GM12891 (cell line): ENCODE results near the gene LMO7. TPM values are rescaled to one million over a fixed set of nuclear protein-coding genes. Genes with fewer than 3 reads are reported as not detected.

Experiments used
- DNase-seq: peaks from one replicate; pipeline ENCODE4 v3.0.0; 2011; ENCODE audit warnings: low spot score; ENCODE audit not compliant: insufficient read length
- FAIRE-seq: peaks from 2 replicates; lab custom pipeline; 2011; peaks lifted over from hg19 to GRCh38; lab: Jason Lieb, UNC
- PAX5 ChIP-seq: IDR thresholded peaks from 2 replicates; pipeline ENCODE4 v1.6.1; 2011; ENCODE audit warnings: low read length, moderate library complexity, mild to moderate bottlenecking; ENCODE audit not compliant: insufficient read depth, severe bottlenecking
- POLR2A ChIP-seq: IDR thresholded peaks from 2 replicates; pipeline ENCODE4 v1.6.1; 2011; ENCODE audit warnings: low read depth, low read length, control low read depth
- POLR2AphosphoS5 ChIP-seq: IDR thresholded peaks from 2 replicates; pipeline ENCODE4 v1.6.1; 2011; ENCODE audit warnings: low read depth, low read length, control low read depth
- POU2F2 ChIP-seq: IDR thresholded peaks from 2 replicates; pipeline ENCODE4 v1.6.1; 2011; ENCODE audit warnings: low read depth, mild to moderate bottlenecking, control low read depth, low read length, moderate library complexity
- SPI1 ChIP-seq: IDR thresholded peaks from 2 replicates; pipeline ENCODE4 v1.6.1; 2011; ENCODE audit warnings: low read depth, low read length, control low read depth
- TAF1 ChIP-seq: IDR thresholded peaks from 2 replicates; pipeline ENCODE4 v1.6.1; 2011; ENCODE audit warnings: low read depth, low read length, control low read depth
- polyA plus RNA-seq: library from polyadenylated mRNA; unstranded; fragments of >200 nt; gene quantifications from one replicate; pipeline ENCODE4 v1.2.1, GENCODE V29; 2012; ENCODE audit warnings: low read depth, missing spikeins, inconsistent platforms; ENCODE audit not compliant: missing spikeins

The LMO7 gene
- polyA plus RNA-seq, result 84.3 TPM

DNA sequence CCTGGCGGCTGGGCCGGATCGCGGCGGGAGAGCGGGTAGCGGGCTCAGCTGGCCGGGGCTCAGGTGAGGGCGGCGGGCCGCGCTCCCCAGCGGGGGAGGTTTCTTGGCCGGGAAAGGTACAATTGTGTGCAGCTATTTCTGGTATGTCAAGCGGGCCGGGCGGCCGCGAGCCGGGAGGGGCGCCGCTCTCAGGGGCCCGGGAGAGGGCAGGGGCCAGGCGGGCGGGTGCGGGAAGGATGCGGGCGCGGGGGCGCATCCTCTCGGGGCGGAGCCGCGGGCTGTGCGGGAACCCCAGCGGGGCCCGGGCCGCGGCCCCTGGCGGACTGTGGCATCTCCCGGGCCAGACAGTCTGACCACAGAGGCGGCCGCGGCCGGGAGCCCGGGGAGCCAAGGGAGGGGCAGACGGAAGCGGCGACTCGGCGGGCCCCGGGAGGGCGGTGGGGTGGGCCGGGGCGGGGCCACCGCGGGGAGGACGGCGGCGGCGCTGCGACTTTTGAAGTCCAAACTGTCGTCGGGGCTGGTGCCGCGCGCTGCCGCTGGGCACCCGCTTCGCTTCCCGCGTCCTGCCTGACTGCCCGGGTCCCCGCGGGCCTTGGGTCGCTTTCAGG is at the start of gene LMO7:
LMO7 (plus strand) TSS at position 503 of the 608 bp plus-strand sequence. CDS start 328 bp downstream, outside the sequence.
- FAIRE-seq (peak; percentile 51), DNase-seq (peak; percentile 68)

GRCh38 chr13:75587679-75588078 is 48.5 kb upstream of the LMO7 start:
- DNase-seq (no peak), FAIRE-seq (peak; percentile 41)
- TF ChIP-seq POLR2A (no peak), POU2F2 (no peak), TAF1 (no peak), PAX5 (no peak), POLR2AphosphoS5 (no peak), SPI1 (no peak)

More for the DNA sequence above, at the start of gene LMO7:
- no peak for TF ChIP-seq POU2F2
- TF ChIP-seq POLR2AphosphoS5, result peak; percentile 34; the same call in 1 of the 2 replicates
- no peak for TF ChIP-seq PAX5
- no peak for TF ChIP-seq POLR2A
- TF ChIP-seq SPI1, result no peak

GRCh38 chr13:75596657-75597182 is 39.4 kb upstream of the LMO7 start:
- DNase-seq, result no peak
- TF ChIP-seq PAX5 (no peak), TAF1 (no peak), POLR2A (no peak)
- no peak for FAIRE-seq

GRCh38 chr13:75600371-75600770 is 35.8 kb upstream of the LMO7 start:
- DNase-seq (no peak), FAIRE-seq (no peak)
- TF ChIP-seq PAX5, result no peak
- TF ChIP-seq POLR2AphosphoS5, result no peak
- no peak for TF ChIP-seq TAF1
- no peak for TF ChIP-seq POU2F2
- no peak for TF ChIP-seq SPI1
- TF ChIP-seq POLR2A, result no peak

- TF ChIP-seq POLR2AphosphoS5 (no peak), PAX5 (no peak), POLR2A (no peak)
- no peak for DNase-seq
- FAIRE-seq, result no peak
These were observed 33.1 kb upstream of the LMO7 start for GRCh38 chr13:75603038-75603437.

DNA sequence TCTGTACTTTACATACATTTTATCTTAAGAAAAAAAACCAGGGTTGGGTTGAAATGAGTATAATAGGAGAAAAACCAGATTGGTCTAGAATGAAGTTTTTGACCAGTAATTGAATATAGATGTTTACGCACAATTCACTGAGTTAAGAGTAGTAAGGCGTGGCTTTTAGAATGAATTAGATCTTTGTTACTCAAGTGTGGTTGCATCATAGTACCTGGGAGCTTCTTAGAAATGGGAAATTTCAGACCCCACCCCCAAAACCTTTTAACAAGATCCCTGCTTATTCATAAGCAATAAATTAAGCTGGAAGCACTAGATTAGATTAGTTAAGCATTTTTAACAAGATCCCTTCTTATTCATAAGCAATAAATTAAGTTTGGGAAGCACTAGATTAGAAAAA is 28.7 kb upstream of the LMO7 start:
- no peak for DNase-seq
- FAIRE-seq, result no peak
- no peak for TF ChIP-seq SPI1
- no peak for TF ChIP-seq TAF1
- no peak for TF ChIP-seq PAX5
- no peak for TF ChIP-seq POU2F2
- TF ChIP-seq POLR2AphosphoS5, result no peak
- no peak for TF ChIP-seq POLR2A

DNA sequence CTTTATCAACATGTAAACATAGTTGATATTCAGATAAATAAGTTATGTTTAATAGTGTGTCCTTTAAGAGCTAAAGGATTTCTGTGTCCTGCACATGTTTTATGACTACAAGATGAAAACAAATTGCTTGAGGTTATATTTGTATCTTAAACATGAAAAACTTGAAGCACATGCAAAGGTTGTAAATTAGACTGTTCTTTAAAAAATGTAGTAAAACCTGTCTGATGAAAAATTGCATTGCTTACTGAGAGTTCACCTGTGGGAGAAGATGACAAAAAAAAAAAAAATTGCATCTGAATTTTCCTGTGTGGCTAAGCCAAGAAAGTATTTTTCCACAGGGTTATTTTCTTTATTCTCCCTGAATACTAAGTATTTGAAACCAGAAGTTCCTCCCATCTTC is 25.7 kb upstream of the LMO7 start:
- TF ChIP-seq TAF1 (no peak), POU2F2 (no peak), POLR2A (no peak), POLR2AphosphoS5 (no peak), PAX5 (no peak), SPI1 (no peak)
- no peak for FAIRE-seq
- no peak for DNase-seq

- TF ChIP-seq TAF1 (no peak), POLR2A (no peak), POLR2AphosphoS5 (no peak), POU2F2 (no peak), SPI1 (no peak), PAX5 (no peak)
- DNase-seq (no peak), FAIRE-seq (no peak)
These were observed 23.8 kb upstream of the LMO7 start for GRCh38 chr13:75612354-75612753.

DNA sequence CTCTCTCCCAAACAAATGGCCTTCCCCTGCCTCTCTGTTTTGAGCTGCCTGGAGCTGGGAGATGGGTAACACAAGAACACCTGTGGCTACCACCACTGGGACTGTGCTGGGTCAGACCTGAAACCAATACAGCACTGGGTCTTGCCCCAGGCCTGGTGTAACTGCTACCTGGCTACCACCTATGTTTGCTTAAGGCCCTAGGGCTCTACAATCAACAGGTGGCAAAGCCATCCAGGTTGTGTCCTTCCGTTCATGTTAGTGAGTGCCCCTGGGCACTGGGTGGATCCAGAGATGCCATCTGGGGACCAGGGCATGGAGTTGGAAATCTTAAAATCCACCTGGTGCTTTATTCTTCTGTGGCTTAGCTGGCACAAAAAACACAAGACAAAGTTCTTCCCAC is 18.9 kb upstream of the LMO7 start:
- FAIRE-seq (no peak), DNase-seq (no peak)
- TF ChIP-seq PAX5 (no peak), SPI1 (no peak), POU2F2 (no peak), POLR2A (no peak), TAF1 (no peak), POLR2AphosphoS5 (no peak)

GRCh38 chr13:75618308-75618707 is 17.8 kb upstream of the LMO7 start:
- DNase-seq, result no peak
- TF ChIP-seq POU2F2, result no peak
- TF ChIP-seq TAF1, result no peak
- no peak for TF ChIP-seq POLR2A
- TF ChIP-seq POLR2AphosphoS5, result no peak
- TF ChIP-seq SPI1, result no peak
- no peak for TF ChIP-seq PAX5
- FAIRE-seq, result no peak
